Ramos (cell line): ENCODE measurements around the gene ZNF180.
"Not testable (repeated sequence)": the region's sequence is repeated elsewhere in the genome, so short reads cannot be mapped to it uniquely, and the experiment has no call there.

Experiments
- in situ Hi-C: fragments of 300-500 bp; cut with MboI; formaldehyde crosslinking; loops from one replicate; pipeline ENCODE4 v1.14.3; 2022; ENCODE audit warnings: low sequenced_read_pairs; ENCODE audit not compliant: unreplicated experiment

Gene ZNF180

DNA sequence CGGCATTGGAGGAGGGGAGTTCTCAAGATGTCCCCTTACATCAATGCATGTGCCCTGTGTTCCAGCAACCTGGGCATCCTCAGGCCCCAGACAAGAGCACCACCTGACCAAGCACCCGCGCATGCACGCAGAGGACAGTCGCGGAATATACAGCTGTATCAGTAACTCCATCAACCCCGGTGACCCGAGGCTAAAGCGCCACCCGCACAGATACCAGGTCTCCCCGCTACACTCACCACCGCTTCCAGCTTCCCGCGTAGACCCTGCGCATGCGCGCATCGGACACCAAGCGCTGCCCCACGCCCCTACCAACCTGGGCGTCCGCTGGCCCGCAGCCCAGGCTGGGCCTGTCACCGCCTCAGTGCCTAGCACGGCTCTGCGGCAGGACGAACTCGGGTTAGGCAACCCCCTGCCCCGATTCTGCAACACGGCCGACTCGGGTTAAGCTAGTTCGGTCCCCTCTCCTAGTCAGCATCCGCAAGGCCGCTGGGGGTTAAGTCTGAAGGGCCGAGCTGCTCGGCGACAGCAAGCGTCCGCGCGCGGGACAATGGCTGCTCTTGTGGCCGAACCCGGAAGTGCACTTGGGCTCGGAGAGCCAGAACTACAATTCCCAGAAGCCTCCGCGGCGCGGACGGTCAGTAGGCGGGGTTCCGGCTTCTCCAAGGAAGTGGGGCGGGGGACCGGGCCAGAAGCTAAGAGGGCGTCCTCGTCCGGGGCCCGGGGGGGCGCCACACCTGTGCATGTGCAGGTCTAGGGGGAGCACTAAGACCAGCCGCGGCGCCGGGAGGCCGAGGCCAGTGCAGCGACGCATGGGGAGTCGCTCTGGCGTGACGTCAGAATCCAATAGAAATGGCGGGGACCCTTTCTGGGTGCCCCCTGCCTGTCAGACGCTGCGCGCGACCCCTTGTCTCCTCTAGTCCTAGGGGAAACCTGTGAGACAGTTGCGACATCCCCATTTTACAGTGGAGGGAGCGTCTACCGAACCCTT, at the start of gene ZNF180:
TSS of gene ZNF180 (minus strand) at position 561 of the 988 bp plus-strand sequence. CDS start 3,188 bp downstream, outside the sequence.
- in situ Hi-C loops: no loop called here

DNA sequence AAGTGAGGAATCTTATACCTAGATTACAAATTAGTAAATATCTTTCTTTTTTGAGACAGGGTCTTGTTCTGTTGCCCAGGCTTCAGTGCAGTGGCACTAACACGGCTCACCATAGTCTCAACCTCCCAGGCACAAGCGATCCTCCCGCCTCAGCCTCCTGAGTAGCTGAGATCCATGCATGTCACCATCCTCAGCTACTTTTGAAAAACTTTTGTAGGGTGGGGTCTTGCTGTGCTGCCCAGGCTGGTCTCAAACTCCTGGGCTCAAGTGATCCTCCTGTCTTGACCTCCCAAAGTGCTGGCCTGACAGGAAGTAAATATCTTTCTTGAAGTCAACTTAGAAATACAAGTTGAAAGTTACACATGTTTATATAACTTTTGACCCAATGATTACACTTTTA, 49.2 kb upstream of the ZNF180 start:
- in situ Hi-C loops: no loop called here

DNA sequence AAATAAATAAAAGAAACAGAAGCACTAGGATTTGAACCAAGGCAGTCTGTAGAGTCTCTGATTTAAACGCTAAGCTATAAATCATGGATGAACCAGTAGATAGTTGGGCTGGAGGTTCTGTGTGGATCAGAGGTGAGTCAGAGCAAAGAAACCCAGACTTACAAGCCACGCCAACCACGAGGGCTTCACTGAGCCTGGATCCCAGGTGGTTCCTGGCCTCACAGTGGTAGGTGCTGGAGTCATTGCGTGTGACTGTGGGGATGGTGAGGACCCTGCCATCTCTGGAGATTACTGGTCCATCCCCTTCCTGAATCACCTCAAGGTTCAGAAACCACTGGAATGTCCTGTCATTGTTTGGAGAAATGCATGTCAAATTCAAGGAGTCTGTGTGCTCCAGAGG, 48.4 kb upstream of the ZNF180 start:
- in situ Hi-C loops: no loop called here

DNA sequence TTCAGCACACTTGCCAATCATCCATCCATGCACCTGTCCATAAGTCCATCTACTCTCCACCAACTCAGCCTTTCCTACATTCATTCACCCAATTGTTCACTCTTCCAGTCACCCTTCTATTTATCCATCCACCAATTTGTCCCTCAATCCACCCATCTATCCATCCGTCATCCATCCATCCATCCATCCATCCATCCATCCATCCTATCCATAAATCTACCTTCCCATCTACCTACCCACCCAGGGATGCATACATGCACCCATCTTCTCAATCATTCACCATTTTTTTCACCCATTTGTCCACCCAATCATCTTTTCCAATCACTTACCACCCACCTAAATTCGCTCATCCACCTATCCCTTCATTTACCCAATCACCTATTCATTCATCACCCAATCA, 43.7 kb upstream of the ZNF180 start:
- in situ Hi-C loops: no loop called here

DNA sequence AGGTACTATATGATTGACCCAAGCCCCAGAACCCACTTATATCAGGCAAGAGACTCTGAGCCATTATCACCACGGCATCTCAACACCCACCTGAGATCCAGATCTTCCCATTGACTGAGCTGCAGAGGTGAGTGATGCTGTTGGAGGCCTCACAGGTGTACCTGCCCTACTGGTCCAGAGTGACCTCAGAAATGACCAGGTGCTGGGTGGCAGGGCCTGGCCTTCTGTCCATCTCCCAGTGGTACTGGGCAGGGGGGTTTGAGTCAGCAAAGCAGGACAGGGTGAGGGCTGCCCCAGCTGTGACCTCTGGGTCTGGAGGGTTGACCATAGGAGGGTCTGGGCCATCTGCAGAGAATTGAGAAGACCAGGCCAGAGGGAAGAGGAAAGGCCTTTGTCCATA, 42.3 kb upstream of the ZNF180 start:
- in situ Hi-C loops: no loop called here

DNA sequence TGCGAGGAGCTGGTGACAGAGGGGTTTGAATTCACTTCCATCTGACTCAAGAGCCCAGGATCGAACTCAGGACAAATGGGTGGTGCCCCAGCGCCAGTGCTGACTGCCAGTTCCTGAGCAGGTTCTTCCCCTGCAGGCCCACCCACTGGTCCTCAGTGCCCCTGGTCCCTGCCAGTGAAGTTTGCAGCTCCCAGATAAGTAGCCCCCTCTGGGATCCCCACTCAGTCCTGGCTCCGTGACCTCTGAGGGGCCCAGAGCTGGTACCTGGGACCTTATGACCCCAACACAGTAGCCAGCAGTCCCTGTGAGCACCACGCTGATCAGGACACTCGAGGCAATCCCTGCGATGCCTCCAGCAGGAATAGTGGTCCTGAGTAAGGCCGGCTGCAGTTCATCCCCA, 40.4 kb upstream of the ZNF180 start:
- in situ Hi-C loops: no loop called here

DNA sequence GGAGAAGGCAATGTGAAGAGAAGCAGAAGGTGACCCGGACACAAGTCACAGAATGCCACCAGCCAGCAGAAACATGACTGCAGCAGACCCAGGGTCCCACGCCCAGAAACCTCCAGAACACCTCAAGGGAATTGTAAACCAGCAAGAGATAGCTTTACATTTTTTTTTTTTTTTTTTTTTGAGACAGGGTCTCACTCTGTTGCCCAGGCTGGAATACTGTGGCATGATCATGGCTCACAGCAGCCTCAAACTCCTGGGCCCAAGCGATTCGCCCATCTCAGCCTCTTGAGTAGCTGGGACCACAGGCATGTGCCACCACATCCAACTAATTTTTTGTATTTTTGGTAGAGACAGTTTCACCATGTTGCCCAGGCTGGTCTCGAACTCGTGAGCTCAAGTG, 39.7 kb upstream of the ZNF180 start:
- in situ Hi-C loops: no loop called here

DNA sequence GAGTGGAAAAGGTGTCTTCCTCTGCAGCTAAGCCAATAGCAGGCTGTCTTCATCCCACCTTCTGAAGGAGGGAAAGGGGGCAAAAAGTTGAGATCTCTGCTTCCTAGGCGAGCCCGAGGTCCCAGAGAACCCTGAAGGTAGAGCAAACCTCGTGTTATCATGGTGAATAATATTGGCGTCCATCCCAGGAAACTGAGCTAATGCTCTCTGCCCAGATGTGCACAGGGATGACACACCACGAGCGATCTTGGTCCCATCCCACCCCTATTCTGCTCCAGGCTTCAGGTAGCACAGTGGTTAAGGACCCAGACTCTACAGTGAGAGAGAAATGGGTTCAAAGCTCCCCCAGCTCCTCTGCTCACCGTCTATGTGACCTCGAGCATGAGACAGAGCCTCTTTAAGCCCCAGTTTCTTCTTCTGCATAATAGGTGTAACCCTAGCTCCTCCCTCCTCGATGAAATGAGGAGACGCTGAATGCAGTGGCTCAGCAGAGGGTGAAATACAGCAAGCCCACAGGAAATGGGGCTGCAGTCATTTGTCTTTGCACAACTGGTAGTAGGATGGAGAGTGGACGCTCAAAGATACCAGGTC, 39.0 kb upstream of the ZNF180 start:
- in situ Hi-C loops: no loop called here

DNA sequence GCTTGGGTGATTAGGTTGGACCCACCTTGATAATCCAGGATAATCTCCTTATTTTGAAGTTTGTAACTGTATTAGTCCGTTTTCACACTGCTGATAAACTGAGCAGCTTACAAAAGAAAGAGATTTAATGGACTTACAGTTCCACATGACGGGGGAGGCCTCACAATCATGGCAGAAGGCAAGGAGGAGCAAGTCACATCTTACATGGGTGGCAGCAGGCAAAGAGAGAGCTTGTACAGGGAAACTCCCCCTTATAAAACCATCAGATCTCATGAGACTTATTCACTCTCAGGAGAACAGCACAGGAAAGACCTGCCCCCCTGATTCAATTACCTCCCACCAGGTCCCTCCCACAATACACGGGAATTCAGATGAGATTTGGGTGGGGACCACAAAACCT, 35.0 kb upstream of the ZNF180 start:
- in situ Hi-C loops: not testable (repeated sequence)

DNA sequence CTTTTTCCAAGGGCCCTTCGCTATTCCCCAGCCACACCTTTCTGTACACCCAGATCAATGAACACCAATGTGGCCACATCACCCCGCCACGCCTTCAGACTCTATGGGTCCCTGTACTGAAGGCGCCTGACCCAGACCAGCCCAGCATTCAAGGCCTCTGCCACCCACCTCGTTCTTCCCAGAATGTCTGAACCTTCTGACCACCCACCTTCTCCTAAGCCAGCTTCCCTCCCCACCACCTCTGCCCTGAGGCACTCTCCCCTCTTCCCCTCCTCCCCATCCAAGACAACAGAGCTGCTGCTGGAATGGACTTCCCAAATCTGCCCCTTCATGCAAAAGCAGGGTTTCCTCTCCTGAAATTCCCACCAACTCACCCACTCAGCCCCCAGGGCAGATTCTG, 32.5 kb upstream of the ZNF180 start:
- in situ Hi-C loops: no loop called here

DNA sequence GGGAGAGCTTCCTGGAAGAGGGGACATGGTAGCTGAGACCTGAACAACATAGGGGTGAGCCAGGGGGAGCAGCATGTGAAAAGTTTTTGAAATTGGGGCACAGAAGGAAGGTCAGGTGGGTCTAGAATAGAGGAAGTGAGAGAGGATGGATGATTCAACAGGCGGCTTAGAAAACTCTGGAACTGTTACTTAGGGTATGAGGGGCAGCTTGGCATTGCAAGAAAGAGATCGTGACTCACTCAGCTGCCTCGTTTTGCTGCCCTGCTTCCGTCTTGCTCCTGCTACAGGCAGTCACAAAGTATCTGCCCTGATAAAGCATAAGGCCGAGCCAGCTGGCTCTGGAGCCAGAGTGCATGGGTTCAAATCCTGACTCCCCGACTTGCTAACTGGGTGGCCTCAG, 30.5 kb upstream of the ZNF180 start:
- in situ Hi-C loops: no loop called here

DNA sequence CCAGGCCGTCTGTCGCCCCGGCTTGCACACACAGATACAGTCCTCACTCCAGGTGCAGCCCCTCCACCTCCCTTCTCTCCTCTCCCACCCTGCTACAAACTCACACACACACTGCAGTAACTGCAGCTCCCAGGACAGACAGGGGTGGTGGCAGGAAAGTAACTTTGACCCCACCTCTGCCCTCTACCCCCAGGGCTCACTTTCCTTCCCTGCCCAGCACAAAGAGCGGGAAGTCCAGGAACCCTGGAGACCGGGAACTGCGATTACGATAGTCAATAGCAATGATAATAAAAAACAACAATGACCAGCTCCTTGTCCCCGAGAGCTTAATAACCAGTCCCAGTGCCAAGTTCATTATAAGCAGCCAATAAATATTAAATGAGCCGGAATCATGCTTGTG, 29.2 kb upstream of the ZNF180 start, which contains the start of gene CEACAM20:
TSS of gene CEACAM20 (minus strand) at position 140 of the 400 bp plus-strand sequence. CDS start 166 bp downstream, outside the sequence.
- in situ Hi-C loops: no loop called here

DNA sequence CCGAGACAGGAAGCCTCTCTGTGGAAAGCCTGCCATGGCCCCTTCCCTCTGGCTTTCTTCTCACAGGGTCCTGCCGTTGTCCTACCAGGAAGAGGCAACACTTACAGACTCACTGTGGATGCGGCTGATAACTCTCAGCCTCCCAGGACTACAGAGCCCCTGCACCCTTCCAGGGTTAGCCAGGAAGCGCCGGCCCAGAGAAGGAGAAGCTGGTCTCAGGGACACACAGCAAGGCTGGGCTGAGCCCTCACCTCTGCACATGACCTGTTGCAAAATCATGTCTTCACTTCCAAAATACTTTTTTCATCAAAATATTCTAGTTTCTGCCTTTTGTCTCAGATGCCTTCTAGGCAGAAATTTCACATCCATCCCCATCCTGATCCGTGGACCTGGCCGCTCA, 27.2 kb upstream of the ZNF180 start:
- in situ Hi-C loops: no loop called here

DNA sequence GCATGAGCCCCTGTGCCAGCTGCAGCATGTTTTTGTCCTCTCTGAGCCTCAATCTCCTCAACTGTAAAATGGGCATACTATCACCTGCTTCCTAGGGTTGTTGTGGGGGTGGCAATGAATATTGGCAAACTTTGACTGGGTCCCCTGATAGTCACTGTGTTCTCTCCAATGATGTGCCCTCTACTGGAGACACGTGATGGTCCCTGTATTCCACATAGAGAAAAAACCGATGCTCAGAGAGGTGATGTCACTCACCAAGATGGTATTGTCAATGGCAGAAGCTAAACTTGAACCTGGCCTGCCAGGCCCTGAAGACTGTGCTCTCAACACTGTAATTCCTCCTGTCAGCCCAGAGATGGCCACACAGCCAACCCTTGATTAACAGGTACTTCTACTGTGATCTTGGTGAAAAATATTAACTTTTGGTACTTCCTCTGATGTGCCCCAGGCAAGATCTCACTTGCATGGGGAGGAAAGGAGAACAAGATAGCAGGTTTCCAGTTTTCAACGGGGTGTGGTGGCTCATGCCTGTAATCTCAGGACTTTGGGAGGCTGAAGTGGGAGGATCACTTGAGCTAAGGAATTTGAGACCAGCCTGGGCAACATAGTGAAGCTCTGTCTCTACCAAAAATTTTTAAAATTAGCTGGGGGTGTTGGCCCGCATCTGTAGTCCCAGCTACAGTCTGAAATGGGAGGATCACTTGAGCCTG, 25.6 kb upstream of the ZNF180 start:
- in situ Hi-C loops: no loop called here

DNA sequence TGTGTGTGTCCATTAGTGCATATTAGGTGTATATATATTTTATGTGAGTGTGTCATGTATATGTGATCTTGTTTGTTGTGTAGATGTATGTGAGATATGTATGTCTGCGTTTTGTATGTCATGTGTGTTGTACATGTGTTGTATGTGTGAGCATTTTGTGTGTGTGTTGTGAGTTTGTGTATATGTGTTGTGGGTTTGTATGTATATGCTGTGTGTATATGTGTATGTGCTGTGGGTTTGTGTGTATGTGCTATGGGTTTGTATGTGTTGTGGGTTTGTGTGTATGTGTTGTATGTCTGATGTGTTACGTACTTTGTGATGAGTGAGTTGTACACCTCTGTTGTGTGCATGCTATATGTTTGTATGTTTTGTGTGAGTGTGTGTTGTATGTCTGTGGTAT, 21.0 kb upstream of the ZNF180 start:
- in situ Hi-C loops: no loop called here

DNA sequence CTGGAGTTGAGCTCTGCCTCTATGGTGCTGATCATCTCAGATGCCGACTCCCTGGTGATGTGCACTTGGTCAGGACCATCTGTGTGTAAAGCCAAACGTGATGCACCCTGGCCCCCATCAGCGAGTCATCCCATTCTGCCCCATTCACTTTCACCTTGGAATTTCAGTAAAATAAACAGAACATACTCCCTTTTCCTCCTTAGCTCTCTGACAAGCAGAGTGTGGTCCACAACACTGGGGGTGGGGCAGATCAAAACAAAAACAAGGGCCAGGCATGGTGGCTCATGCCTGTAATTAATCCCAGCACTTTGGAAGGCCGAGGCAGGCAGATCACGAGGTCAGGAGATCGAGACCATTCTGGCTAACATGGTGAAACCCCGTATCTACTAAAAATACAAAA, 16.8 kb upstream of the ZNF180 start:
- in situ Hi-C loops: no loop called here

DNA sequence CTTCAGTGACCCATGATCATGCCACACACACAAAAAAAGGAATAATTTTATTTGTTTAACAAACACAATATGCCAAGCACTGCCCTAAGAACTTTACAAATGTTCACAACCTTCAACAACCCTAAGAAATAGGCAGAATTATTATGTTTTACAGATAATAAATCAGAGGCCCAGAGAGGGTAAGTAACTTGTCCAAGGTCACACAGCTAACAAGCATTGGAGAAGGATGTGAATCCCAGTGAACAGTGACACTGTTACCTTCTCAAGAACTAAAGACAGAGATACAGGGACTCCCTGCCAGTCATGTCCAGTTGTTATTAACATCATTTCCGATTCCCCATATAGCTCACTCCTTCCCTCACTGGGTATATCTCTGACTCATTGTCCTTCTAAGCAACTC, 15.6 kb upstream of the ZNF180 start:
- in situ Hi-C loops: no loop called here

DNA sequence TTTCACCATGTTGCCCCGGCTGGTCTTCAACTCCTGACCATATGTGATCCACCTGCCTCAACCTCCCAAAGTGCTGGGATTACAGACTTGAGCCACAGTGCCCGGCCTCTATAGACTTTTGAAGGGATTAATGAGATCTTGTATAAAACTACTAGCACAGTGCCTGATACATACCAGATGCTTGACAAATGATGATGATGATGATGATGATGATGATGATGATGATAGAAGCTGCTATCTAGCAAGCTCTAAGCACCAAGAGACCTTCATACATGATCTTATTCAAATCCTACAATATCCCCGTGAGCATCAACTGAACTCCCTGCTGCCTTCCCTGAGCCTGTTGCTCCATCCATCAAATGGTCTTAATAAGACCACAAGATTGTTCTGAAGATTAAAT, 14.7 kb upstream of the ZNF180 start:
- in situ Hi-C loops: no loop called here

DNA sequence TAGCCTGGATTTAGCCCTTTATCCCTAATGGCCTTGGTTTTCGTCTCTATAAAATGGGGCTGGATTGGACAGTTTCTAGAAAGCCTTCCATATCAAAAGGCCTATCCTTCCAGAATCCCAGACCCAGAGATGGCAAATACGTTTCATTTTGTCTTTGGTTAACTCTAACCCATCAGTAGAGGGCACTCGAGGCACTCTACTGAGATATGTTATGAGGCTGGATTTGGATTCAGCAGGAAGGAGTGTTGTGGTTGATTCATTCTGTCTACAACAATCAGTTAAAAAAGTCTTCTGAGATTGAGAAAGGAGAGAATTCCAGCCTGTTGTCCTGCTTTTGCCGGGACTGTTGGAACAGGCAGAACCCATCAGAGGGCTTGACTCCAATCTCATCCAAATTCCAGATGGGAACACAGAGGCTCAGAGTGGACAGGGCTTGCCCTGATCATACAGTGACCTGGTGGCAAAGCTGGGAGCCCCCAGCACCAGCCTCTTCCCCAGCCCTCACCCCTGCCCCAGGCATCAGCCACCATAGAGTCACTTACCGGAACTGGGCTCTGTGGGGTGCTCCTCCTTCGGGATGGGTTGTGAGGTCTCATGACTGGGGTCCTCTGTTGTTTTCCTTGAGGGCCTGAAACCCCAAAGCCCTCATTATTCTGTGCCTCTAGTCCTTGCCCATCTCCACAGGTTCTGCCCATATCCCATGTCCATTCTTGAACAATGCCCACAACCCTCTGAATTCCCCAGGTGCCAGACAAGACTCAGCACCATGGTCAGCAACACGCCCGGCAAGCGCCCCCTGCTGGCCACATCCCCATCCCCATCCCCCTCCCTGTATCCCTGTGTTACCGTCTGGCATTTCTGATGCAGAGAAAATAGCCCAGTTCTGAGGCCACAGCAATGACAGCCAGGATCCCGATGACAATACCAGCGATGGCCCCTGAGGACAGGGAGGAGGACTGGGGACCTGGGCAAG, 12.3 kb upstream of the ZNF180 start:
- in situ Hi-C loops: no loop called here

DNA sequence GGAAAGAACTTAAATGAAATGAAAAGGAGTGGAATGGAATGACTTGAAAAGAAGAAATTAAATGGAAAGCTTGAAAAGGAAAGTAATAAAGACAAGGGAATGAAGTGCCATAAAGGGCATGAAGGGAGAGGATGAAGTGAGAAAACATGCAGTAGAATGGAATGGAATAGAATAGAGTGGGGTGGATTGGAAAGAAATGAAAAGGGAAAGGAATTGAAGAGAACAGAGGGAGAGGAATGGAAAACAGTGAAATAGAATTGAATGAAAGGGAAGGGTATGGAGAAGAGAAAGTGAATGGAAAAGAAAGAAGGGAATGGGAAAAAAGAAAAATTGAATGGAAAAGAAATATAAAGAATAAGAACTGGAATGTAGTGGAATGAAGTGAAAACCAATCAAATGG, 9.2 kb upstream of the ZNF180 start:
- in situ Hi-C loops: no loop called here
